Astrocyte of the spinal cord (primary cell): ENCODE results near the gene PFAS.
"Not testable (repeated sequence)": the region's sequence is repeated elsewhere in the genome, so short reads cannot be mapped to it uniquely, and the experiment has no call there.

Source experiments
- DNase-seq: peaks from one replicate; pipeline ENCODE4 v3.0.0; 2011; ENCODE audit warnings: low read depth, low spot score
- H3K4me3 ChIP-seq: 2 replicates; pipeline ENCODE4 v1.5.1; 2011; ENCODE audit warnings: low read depth, mild to moderate bottlenecking, low read length, moderate library complexity
- in situ Hi-C: cut with HindIII; loops from 2 replicates; pipeline ENCODE4 v1.10.0; 2017; ENCODE audit warnings: low sequenced_read_pairs
- TF ChIP-seq, protein P1 (sequence below): IDR thresholded peaks from 2 replicates; pipeline ENCODE4 v1.5.1; 2012; ENCODE audit warnings: low read depth, mild to moderate bottlenecking, low read length, inconsistent platforms

PFAS gene

DNA sequence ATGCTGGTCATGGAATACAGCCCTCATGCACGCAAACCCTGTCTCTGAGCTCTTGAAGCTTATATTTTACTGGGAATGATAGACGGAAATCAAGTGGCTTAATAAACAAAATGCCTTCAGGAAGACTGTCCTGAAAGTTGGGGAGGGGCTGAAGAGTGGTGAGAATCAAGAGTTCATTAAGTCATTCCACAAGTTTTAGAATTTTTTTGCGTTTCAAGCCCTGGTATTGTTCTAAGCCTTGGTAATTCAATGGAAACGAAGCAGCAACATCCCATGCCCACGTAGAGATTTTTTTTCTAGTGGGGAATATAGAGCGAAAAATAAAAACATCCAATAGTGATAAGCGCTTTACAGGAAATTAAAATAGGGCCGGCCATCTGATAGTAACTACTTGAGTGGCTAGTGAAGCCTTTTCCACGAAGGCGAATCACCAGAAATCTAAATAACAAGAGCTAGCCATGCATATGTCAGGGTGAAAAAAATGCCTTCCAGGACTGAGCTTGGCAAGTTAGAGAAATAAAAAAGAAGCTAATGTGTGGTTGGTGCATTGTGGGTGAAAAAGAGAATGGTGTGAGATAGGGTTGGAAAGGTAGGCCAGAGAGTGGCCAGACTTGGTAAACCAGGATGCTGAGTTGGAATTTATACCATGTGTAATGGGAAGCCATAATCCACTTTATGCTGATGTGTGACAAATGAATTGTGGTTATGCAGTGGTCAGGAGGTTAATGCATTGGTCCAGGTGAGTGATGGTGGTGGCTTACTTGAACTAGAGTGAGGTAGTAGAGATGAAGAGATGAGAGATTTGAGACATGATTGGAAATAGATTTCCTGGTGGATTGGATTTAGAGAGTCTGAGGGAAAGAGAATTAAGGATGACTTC lies 772 bp downstream of the PFAS start:
- no peak for DNase-seq
- peak overlapping the region; percentile 99 for H3K4me3 ChIP-seq
- in situ Hi-C loops, result no loop called here
- TF ChIP-seq, protein P1, sequence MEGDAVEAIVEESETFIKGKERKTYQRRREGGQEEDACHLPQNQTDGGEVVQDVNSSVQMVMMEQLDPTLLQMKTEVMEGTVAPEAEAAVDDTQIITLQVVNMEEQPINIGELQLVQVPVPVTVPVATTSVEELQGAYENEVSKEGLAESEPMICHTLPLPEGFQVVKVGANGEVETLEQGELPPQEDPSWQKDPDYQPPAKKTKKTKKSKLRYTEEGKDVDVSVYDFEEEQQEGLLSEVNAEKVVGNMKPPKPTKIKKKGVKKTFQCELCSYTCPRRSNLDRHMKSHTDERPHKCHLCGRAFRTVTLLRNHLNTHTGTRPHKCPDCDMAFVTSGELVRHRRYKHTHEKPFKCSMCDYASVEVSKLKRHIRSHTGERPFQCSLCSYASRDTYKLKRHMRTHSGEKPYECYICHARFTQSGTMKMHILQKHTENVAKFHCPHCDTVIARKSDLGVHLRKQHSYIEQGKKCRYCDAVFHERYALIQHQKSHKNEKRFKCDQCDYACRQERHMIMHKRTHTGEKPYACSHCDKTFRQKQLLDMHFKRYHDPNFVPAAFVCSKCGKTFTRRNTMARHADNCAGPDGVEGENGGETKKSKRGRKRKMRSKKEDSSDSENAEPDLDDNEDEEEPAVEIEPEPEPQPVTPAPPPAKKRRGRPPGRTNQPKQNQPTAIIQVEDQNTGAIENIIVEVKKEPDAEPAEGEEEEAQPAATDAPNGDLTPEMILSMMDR, result no peak

DNA sequence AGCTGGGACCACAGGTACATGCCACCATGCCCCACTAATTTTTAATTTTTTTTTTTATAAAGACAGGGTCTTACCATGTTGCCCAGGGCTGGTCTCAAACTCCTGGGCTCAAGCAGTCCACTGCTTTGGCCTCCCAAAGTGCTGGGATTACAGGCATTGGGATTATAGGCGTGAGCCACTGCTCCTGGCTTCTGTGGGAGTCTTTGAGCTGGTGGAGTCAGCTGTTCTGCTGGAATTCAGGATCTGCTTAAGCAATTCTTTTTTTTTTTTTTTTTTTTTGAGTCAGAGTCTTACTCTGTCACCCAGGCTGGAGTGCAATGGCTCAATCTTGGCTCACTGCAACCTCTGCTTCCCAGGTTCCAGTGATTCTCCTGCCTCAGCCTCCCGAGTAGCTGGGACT lies 2.3 kb downstream of the PFAS start:
- DNase-seq, in situ Hi-C loops, H3K4me3 ChIP-seq: not testable (repeated sequence)

DNA sequence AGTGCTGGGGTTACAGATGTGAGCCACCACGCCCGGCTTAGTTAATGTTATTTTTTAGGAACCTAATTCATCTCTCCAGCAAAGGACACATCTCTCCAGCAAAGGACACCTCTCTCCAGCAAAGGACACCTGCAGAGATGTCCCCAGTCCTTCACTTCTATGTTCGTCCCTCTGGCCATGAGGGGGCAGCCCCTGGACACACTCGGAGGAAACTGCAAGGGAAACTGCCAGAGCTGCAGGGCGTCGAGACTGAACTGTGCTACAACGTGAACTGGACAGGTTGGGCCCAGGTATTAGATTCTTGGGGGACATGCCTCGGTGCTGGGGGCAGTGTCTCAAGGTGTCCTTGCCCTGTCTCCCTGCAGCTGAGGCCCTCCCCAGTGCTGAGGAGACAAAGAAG lies 4.7 kb downstream of the PFAS start:
- DNase-seq, result peak; percentile 6
- no peak overlapping the region for H3K4me3 ChIP-seq
- TF ChIP-seq, protein P1, result peak; percentile 20
- in situ Hi-C loops, result no loop called here

DNA sequence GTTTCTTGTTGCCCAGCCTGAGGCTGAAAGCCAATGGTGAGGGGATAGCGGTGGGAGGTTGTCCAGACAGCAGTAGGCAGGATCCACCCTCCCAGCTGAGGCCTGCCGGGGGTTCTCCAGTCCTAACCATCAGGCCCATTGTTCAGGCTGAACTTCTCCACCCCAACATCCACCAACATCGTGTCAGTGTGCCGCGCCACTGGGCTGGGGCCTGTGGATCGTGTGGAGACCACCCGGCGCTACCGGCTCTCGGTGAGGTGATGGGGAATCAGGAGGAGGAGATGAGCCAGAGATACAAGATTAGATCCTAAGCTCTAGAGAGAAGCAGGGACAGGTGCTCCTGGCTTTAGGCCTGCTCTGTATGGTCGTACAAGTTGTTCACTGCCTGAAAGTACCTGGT lies 5.8 kb downstream of the PFAS start:
- DNase-seq, result no peak
- TF ChIP-seq, protein P1, result no peak
- in situ Hi-C loops, result no loop called here

DNA sequence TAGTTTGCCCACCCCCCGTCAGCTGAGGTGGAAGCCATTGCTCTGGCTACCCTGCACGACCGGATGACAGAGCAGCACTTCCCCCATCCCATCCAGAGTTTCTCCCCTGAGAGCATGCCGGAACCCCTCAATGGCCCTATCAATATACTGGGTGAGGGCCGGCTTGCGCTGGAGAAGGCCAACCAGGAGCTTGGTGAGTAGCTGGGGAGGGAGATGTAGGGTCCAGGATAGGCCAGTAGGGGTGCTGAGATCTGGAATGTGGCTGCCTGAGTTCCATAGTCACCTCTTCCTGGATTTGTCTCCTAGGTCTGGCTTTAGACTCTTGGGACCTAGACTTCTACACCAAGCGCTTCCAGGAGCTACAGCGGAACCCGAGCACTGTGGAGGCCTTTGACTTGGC lies 6.4 kb downstream of the PFAS start:
- no peak for DNase-seq
- no peak overlapping the region for H3K4me3 ChIP-seq
- in situ Hi-C loops, result no loop called here
- TF ChIP-seq, protein P1, result peak; percentile 3

More for the DNA sequence above, 5.8 kb downstream of the PFAS start:
- H3K4me3 ChIP-seq, result no peak overlapping the region

DNA sequence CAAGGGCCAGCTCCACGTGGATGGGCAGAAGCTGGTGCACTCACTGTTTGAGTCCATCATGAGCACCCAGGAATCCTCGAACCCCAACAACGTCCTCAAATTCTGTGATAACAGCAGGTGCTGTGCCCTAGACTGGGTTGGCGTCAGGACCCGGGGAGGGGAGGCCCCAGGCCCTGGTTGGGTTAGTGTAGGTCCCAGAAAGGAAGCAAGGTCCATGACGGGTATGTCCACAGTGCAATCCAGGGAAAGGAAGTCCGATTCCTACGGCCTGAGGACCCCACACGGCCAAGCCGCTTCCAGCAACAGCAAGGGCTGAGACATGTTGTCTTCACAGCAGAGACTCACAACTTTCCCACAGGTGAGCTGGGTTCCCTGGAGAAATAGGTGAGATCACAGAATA lies 7.2 kb downstream of the PFAS start:
- in situ Hi-C loops, result no loop called here
- TF ChIP-seq, protein P1, result no peak
- H3K4me3 ChIP-seq, result no peak overlapping the region
- DNase-seq, result no peak

DNA sequence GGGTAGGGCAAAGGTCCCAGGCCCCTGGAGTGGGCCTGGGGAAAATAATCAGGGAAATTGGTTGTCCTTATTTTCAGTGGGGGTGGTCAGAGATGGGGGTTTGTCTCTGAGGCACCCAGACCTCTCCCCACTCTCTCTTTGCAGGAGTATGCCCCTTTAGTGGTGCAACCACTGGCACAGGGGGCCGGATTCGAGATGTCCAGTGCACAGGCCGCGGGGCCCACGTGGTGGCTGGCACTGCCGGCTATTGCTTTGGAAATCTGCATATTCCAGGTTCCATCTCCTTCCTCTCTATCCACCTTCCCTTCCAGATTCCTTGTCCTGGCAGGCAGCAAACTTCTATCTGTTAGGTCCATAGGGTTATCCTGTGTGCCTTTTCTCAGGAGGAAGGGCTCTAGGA lies 7.6 kb downstream of the PFAS start:
- TF ChIP-seq, protein P1, result no peak
- H3K4me3 ChIP-seq, result no peak overlapping the region
- in situ Hi-C loops, result no loop called here
- no peak for DNase-seq
